K562 (cell line): Measurements from ENCODE around the gene EFEMP2. TPM values are rescaled to one million over a fixed set of nuclear protein-coding genes. Genes with fewer than 3 reads are reported as not detected.

Source experiments
- C11orf30 ChIP-seq: fragments of 450-650 bp; IDR thresholded peaks from 2 replicates; pipeline ENCODE4 v1.6.1; 2016; ENCODE audit warnings: low read depth, mild to moderate bottlenecking
- PTRF ChIP-seq: fragments of 450-650 bp; IDR thresholded peaks from 2 replicates; pipeline ENCODE4 v1.6.1; 2016; ENCODE audit warnings: mild to moderate bottlenecking, missing genetic modification characterization, missing compliant biosample characterization
- RBM25 ChIP-seq: fragments of 200-400 bp; formaldehyde crosslinking; IDR thresholded peaks from 2 replicates; pipeline ENCODE4 v1.6.1; 2018; ENCODE audit warnings: low read length, low read depth, moderate library complexity; ENCODE audit not compliant: severe bottlenecking
- RBM34 ChIP-seq: fragments of 200-400 bp; formaldehyde crosslinking; IDR thresholded peaks from 2 replicates; pipeline ENCODE4 v1.6.1; 2018; ENCODE audit warnings: low read length, borderline replicate concordance; ENCODE audit not compliant: insufficient read depth
- RREB1 ChIP-seq: fragments of 250-450 bp; sonication (Bioruptor Pico); IDR thresholded peaks from 2 replicates; pipeline ENCODE4 v1.4.0; 2020
- SLC30A9 ChIP-seq: fragments of 250-450 bp; sonication (Bioruptor Pico); IDR thresholded peaks from 2 replicates; pipeline ENCODE4 v1.8.0; 2022; ENCODE audit warnings: mild to moderate bottlenecking, moderate library complexity
- SMAD1 ChIP-seq: fragments of 150-350 bp; IDR thresholded peaks from 2 replicates; pipeline ENCODE4 v1.6.1; 2014; ENCODE audit warnings: low read length, low read depth; ENCODE audit not compliant: partially characterized antibody
- SP2 ChIP-seq: IDR thresholded peaks from 2 replicates; pipeline ENCODE4 v1.6.1; 2011; ENCODE audit warnings: mild to moderate bottlenecking, low read depth, low read length, moderate library complexity; ENCODE audit not compliant: poor library complexity, severe bottlenecking; ENCODE audit errors: extremely low read depth
- SREBF2 ChIP-seq: sonication (generic); formaldehyde crosslinking; IDR thresholded peaks from 2 replicates; pipeline ENCODE4 v1.4.0; 2020; ENCODE audit warnings: mild to moderate bottlenecking, missing genetic modification reagents
- ZKSCAN8 ChIP-seq: fragments of 200-800 bp; sonication (Bioruptor generic); IDR thresholded peaks from 2 replicates; pipeline ENCODE4 v1.6.1; 2016; ENCODE audit warnings: missing genetic modification characterization, missing compliant biosample characterization
- ZNF766 ChIP-seq: fragments of 200-800 bp; sonication (Bioruptor generic); conservative IDR thresholded peaks from 2 replicates; pipeline ENCODE4 v1.6.1; 2016; ENCODE audit warnings: missing genetic modification characterization, missing compliant biosample characterization
- polyA plus RNA-seq, 8 experiments: library from polyadenylated mRNA; depleted of rRNA in 4 of 8; stranded (reverse) in 5 of 8; unstranded in 3 of 8; fragments of >200 nt; fragmentation: Nextera tagmentation in 2 of 8; fragmentation: Illumina TruSeq in 1 of 8; extraction: Ambion mirVana in 2 of 8; extraction: Trizol in 1 of 8; gene quantifications; 2 replicates each; pipeline versions ENCODE4 v1.2.1 to v1.2.3, GENCODE V29; 2011 to 2014; ENCODE audit warnings: inconsistent platforms in 1 of 8, missing spikeins in 1 of 8
- total RNA-seq, 7 experiments: library from RNA; depleted of rRNA in 6 of 7; stranded (reverse); fragments of >200 nt in 6 of 7; fragmentation: Illumina TruSeq in 2 of 7; extraction: Trizol in 2 of 7; gene quantifications; 2 replicates each; pipeline versions ENCODE4 v1.2.1 to v1.2.3, GENCODE V29; 2011 to 2021; ENCODE audit warnings: low replicate concordance in 1 of 7
- TF ChIP-seq, protein P1 (sequence below): fragments of 250-450 bp; sonication (Bioruptor Pico); IDR thresholded peaks from 2 replicates; pipeline ENCODE4 v1.8.0; 2022; ENCODE audit warnings: inconsistent platforms, mild to moderate bottlenecking, moderate library complexity, borderline replicate concordance
- TF ChIP-seq, protein P2 (sequence below): fragments of 250-450 bp; sonication (Bioruptor Pico); IDR thresholded peaks from 2 replicates; pipeline ENCODE4 v1.8.0; 2021; ENCODE audit warnings: mild to moderate bottlenecking, moderate library complexity
- TF ChIP-seq, protein P3 (sequence below): fragments of 450-650 bp; IDR thresholded peaks from 2 replicates; pipeline ENCODE4 v1.6.1; 2018; ENCODE audit not compliant: partially characterized antibody

The EFEMP2 gene
- total and polyA plus RNA-seq, 9 of the 15 experiments (the other 6 are each of a cell fraction or from before 2014, with no cell fraction given), result 0.07 to 2.9 (median 0.69) TPM; not detected in 1

DNA sequence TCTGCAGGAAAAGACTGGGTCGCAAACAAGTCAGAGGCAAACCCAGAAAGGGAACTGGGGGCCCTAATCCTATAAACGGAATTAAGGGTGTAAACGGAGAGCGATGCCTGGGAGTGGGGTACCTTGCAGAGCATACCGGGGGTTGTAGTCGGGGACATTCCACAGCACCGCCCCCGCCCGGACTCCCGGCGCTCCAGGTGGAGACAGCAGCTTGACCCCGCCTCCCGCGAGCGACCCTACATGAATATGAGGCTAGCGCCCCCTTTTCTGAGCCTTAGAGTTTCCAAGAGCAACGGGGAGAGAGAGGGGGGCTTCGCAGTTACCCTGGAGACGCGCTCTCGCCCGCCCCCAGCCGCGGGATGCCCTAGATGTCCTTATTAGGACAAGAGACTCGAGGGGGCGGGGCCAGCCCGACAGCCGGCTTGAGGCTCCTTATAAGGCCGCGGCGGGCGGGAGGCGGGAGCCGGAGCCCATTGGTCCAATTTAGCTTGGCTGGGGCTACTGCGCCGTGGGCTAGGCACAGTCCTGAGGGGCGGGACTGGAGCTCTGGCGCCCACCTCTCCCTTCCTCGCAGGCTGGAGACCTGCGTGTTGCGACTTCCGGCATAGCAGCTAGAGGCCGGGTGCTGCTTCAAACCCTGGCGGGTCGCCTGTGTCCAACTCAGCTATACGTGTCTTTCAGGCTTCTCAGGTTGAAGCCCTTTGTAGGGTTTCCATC is 13.3 kb downstream of the EFEMP2 start (continued):
- TF ChIP-seq ZNF766 (CRISPR knock-in tag) (peak; percentile 96), RBM34 (no peak), SMAD1 (peak; percentile 90), SP2 (no peak), C11orf30 (no peak), ZKSCAN8 (no peak), SLC30A9 (CRISPR knock-in tag) (no peak), PTRF (tag) (no peak), RBM25 (no peak), SREBF2 (no peak), RREB1 (CRISPR knock-in tag) (no peak)
- TF ChIP-seq, protein P1, sequence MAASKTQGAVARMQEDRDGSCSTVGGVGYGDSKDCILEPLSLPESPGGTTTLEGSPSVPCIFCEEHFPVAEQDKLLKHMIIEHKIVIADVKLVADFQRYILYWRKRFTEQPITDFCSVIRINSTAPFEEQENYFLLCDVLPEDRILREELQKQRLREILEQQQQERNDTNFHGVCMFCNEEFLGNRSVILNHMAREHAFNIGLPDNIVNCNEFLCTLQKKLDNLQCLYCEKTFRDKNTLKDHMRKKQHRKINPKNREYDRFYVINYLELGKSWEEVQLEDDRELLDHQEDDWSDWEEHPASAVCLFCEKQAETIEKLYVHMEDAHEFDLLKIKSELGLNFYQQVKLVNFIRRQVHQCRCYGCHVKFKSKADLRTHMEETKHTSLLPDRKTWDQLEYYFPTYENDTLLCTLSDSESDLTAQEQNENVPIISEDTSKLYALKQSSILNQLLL (CRISPR knock-in tag), result no peak
- TF ChIP-seq, protein P2, sequence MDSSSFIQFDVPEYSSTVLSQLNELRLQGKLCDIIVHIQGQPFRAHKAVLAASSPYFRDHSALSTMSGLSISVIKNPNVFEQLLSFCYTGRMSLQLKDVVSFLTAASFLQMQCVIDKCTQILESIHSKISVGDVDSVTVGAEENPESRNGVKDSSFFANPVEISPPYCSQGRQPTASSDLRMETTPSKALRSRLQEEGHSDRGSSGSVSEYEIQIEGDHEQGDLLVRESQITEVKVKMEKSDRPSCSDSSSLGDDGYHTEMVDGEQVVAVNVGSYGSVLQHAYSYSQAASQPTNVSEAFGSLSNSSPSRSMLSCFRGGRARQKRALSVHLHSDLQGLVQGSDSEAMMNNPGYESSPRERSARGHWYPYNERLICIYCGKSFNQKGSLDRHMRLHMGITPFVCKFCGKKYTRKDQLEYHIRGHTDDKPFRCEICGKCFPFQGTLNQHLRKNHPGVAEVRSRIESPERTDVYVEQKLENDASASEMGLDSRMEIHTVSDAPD (CRISPR knock-in tag), result no peak
- TF ChIP-seq, protein P3, sequence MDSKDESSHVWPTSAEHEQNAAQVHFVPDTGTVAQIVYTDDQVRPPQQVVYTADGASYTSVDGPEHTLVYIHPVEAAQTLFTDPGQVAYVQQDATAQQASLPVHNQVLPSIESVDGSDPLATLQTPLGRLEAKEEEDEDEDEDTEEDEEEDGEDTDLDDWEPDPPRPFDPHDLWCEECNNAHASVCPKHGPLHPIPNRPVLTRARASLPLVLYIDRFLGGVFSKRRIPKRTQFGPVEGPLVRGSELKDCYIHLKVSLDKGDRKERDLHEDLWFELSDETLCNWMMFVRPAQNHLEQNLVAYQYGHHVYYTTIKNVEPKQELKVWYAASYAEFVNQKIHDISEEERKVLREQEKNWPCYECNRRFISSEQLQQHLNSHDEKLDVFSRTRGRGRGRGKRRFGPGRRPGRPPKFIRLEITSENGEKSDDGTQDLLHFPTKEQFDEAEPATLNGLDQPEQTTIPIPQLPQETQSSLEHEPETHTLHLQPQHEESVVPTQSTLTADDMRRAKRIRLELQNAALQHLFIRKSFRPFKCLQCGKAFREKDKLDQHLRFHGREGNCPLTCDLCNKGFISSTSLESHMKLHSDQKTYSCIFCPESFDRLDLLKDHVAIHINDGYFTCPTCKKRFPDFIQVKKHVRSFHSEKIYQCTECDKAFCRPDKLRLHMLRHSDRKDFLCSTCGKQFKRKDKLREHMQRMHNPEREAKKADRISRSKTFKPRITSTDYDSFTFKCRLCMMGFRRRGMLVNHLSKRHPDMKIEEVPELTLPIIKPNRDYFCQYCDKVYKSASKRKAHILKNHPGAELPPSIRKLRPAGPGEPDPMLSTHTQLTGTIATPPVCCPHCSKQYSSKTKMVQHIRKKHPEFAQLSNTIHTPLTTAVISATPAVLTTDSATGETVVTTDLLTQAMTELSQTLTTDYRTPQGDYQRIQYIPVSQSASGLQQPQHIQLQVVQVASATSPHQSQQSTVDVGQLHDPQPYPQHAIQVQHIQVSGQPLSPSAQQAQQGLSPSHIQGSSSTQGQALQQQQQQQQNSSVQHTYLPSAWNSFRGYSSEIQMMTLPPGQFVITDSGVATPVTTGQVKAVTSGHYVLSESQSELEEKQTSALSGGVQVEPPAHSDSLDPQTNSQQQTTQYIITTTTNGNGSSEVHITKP, result peak; percentile 27
